Gastrocnemius medialis (tissue), 4 donors: ENCODE results near the gene KLC1. TPM values are rescaled to one million over a fixed set of nuclear protein-coding genes. Genes with fewer than 3 reads are reported as not detected.

ENCODE experiments used
- ATAC-seq, 2 donors: fragments of 150-250 bp; one replicate each; pipeline ENCODE4 v1.9.1; 2016
- DNase-seq, 2 donors: peaks; one replicate each; pipeline ENCODE4 v3.0.0-alpha.2; 2019
- H3K27ac ChIP-seq, 4 donors: fragments of 200-600 bp; sonication (generic); 1 replicate in 1 of 4; 2 replicates in 3 of 4; pipeline ENCODE4 v1.5.1; 2016 to 2018; ENCODE audit warnings: mild to moderate bottlenecking in 2 of 4, moderate library complexity in 1 of 4
- H3K27me3 ChIP-seq, 3 donors: fragments of 200-600 bp; sonication (generic) in 2 of 3; 1 replicate in 1 of 3; 2 replicates in 2 of 3; pipeline versions ENCODE4 v1.5.1 to v1.6.0; 2016 to 2019; ENCODE audit warnings: mild to moderate bottlenecking in 1 of 3, moderate library complexity in 1 of 3
- H3K36me3 ChIP-seq, 2 donors: fragments of 200-600 bp; sonication (generic) in 1 of 2; one replicate each; pipeline ENCODE4 v1.5.1; 2017 to 2018
- H3K4me1 ChIP-seq, 2 donors: fragments of 200-600 bp; sonication (generic) in 1 of 2; one replicate each; pipeline ENCODE4 v1.5.1; 2016 to 2017; ENCODE audit warnings: mild to moderate bottlenecking in 2 of 2
- H3K4me3 ChIP-seq, 4 donors: fragments of 200-600 bp; sonication (generic) in 3 of 4; 1 replicate in 1 of 4; 2 replicates in 3 of 4; pipeline ENCODE4 v1.5.1; 2016 to 2019; ENCODE audit warnings: mild to moderate bottlenecking in 2 of 4
- H3K9me3 ChIP-seq, 3 donors: fragments of 200-600 bp; sonication (generic) in 2 of 3; 1 replicate in 1 of 3; 2 replicates in 2 of 3; pipeline ENCODE4 v1.5.1; 2016 to 2019
- POLR2A ChIP-seq, 2 donors: fragments of 450-650 bp; IDR thresholded peaks; one replicate each; pipeline ENCODE4 v1.6.1; 2017; ENCODE audit warnings: antibody characterized with exemption in 2 of 2, mild to moderate bottlenecking in 2 of 2, moderate library complexity in 2 of 2
- in situ Hi-C, 4 donors: fragments of 200-750 bp; cut with MboI; loops; one replicate each; pipeline versions ENCODE4 v1.15.0 to v1.8.0; 2017; ENCODE audit warnings: low sequenced_read_pairs in 4 of 4
- intact Hi-C: fragments of 100-400 bp; cut with DNase I; formaldehyde crosslinking; loops from one replicate; pipeline ENCODE4 v1.15.1; 2023; ENCODE audit warnings: low total_unique reads
- total RNA-seq, 4 donors: library from RNA; depleted of rRNA; stranded (reverse); fragments of >200 nt; gene quantifications; one replicate each; pipeline versions ENCODE4 v1.1.0 to v1.2.3, GENCODE V29; 2016
- TF ChIP-seq, protein P1 (sequence below), 5 experiments: fragments of 450-650 bp in 3 of 5; fragments of 200-600 bp in 2 of 5; sonication (generic) in 2 of 5; IDR thresholded peaks in 4 of 5; conservative IDR thresholded peaks in 1 of 5; 1 replicate in 4 of 5; 2 replicates in 1 of 5; pipeline ENCODE4 v1.5.1; 2016 to 2019; ENCODE audit warnings: antibody characterized with exemption in 5 of 5, mild to moderate bottlenecking in 3 of 5, moderate library complexity in 3 of 5

Gene KLC1
- total RNA-seq, 4 donors from 2014 or later: 217 to 398 (median 309) TPM

DNA sequence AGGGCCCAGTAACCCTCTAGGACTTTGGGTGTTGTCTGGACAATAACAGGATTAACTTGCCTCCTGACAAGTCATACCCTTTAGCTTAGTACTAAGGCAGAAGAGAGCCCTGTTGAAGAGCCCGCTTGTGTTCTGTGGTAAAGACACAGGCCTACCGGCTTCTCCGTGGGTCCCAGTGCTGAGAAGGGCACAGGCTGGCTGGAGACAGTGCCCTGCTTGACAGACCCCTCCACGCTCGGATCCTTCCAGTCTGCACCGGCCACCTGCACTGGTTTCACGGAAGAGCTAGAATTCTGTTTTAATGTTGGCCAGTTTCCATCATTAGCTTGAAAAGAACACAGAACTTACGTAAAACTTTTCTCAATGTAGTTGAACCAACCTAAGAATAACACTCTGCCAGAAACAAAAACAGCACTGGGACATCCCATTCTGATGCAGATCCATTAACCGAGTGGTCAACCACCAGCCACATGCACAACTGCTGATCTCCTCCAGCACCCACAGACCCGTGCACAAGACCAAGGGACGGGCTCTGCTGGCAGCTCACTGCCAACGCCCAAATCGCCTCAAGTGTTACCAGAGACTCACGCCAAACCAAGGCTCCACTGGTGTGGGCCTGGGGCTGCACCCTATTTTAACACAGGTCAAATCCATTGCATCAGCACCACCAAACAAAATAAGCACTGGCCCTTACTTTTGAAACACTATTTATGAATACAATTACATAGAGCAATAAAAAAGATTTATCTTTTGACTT is 113.7 kb downstream of the KLC1 start:
- TF ChIP-seq POLR2A (IDR thresholded peaks at IDR 0.05): no peak
- TF ChIP-seq, protein P1, sequence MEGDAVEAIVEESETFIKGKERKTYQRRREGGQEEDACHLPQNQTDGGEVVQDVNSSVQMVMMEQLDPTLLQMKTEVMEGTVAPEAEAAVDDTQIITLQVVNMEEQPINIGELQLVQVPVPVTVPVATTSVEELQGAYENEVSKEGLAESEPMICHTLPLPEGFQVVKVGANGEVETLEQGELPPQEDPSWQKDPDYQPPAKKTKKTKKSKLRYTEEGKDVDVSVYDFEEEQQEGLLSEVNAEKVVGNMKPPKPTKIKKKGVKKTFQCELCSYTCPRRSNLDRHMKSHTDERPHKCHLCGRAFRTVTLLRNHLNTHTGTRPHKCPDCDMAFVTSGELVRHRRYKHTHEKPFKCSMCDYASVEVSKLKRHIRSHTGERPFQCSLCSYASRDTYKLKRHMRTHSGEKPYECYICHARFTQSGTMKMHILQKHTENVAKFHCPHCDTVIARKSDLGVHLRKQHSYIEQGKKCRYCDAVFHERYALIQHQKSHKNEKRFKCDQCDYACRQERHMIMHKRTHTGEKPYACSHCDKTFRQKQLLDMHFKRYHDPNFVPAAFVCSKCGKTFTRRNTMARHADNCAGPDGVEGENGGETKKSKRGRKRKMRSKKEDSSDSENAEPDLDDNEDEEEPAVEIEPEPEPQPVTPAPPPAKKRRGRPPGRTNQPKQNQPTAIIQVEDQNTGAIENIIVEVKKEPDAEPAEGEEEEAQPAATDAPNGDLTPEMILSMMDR (IDR thresholded peaks at IDR 0.05 in 4 of 5, conservative IDR thresholded peaks at IDR 0.05 in 1 of 5): no peak
- H3K4me1 ChIP-seq: peaks cover 0 to under 1% of the 10 kb centered on the region in 2 donors
- peaks cover 0 to 25% of the 10 kb centered on the region in 2 donors for H3K36me3 ChIP-seq
- DNase-seq: no peak
- no peak for ATAC-seq
- intact Hi-C loops: no loop called here
- H3K4me3 ChIP-seq: no peak overlapping the region
- no peaks in the 10 kb centered on the region for H3K27me3 ChIP-seq
- H3K9me3 ChIP-seq: no peaks in the 10 kb centered on the region
- no peak overlapping the region for H3K27ac ChIP-seq
- in situ Hi-C loops: no loop called here

DNA sequence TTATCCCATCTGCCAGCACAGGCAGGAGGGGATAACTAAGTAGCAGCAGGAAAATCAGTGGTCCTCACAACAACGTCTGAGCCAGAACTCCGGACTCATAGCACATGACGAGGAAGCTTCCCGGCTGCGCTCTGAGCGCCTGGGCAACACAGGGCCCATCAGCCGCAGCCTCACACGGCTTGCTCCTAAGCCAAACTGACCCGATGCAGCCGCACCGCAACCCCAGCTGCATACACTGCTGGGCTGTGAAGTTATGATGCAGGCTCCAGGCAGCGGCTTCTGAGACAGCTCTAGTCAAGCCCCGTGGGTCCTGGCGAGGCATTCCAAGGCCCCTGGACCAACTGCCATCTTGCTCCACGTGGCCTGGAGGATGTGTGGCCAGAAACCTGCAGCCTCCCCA is 114.7 kb downstream of the KLC1 start:
- no peaks in the 10 kb centered on the region for H3K4me1 ChIP-seq
- TF ChIP-seq POLR2A (IDR thresholded peaks at IDR 0.05): no peak
- TF ChIP-seq, protein P1 (IDR thresholded peaks at IDR 0.05 in 4 of 5, conservative IDR thresholded peaks at IDR 0.05 in 1 of 5): no peak
- in situ Hi-C loops: no loop called here
- no peaks in the 10 kb centered on the region for H3K27me3 ChIP-seq
- no peak overlapping the region for H3K4me3 ChIP-seq
- intact Hi-C loops: no loop called here
- H3K36me3 ChIP-seq: peaks cover 0 to 22% of the 10 kb centered on the region in 2 donors
- no peaks in the 10 kb centered on the region for H3K9me3 ChIP-seq
- no peak for DNase-seq
- H3K27ac ChIP-seq: no peak overlapping the region
- no peak for ATAC-seq

DNA sequence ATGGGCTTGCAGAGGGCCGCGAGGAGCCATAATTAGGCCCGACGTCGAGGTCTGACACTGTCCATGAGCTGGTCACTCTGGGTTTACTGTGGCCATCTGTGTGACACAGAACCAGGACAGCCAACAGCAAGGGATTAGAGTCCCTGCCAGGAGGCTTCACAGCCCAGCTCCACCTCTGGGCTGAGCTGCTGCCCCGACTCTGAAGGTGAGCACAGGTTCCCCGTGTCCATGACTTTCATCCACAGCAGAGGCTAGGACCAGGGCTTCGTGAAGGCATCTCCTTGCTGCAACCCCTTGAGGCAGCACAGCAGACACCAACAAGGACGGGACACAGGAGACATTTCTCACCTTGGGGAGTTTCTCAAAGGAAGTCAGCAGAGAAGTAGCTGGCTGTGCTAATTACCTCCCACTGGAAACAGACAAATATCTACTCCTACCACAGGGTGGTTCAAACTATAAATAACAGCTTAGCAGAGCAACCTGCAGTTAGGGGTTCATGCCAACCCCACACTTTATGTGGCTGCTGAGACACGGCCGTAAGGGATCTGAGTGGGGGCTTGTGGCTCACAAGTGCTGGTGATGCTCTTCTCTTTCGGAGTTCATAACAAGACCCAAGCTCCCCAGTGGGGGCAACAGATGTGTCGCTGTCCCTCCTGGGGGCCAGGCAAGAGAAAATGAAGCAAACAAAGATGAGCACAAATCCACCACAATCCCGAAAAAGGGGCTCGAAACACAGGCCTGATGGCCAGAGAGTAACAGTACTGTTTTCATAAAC is 115.8 kb downstream of the KLC1 start:
- in situ Hi-C loops: no loop called here
- no peaks in the 10 kb centered on the region for H3K4me1 ChIP-seq
- ATAC-seq: no peak
- H3K36me3 ChIP-seq: peaks cover 0 to 24% of the 10 kb centered on the region in 2 donors
- DNase-seq: no peak
- H3K9me3 ChIP-seq: no peaks in the 10 kb centered on the region
- H3K27ac ChIP-seq: no peak overlapping the region
- H3K27me3 ChIP-seq: no peaks in the 10 kb centered on the region
- TF ChIP-seq, protein P1 (IDR thresholded peaks at IDR 0.05 in 4 of 5, conservative IDR thresholded peaks at IDR 0.05 in 1 of 5): no peak
- no peak for TF ChIP-seq POLR2A (IDR thresholded peaks at IDR 0.05)
- intact Hi-C loops: no loop called here
- H3K4me3 ChIP-seq: no peak overlapping the region

DNA sequence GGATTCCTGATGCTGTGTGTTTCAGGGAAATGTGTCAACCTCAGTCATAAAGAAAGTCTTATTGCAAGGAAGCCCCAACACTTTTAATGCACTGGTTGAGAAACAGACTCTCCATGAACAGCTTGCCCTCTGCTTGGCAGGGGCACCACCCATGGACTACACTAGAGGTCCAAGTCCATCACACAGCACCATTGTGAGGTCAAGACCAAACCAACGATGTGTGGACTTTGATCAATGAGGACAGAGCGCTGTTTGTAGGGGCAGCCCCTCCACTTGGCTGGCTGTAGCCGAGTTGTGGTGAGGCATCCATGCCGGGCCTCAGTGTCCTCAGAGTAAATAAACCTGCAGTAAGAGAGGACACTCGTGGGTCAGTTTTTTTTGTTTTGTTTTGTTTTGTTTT is 116.4 kb downstream of the KLC1 start:
- Histone ChIP-seq H3K4me1 (no peaks in the 10 kb centered on the region), H3K27me3 (no peaks in the 10 kb centered on the region), H3K4me3 (no peak overlapping the region), H3K27ac (no peak overlapping the region), H3K9me3 (no peaks in the 10 kb centered on the region), H3K36me3 (peaks cover 0 to 18% of the 10 kb centered on the region in 2 donors)
- TF ChIP-seq, protein P1 (IDR thresholded peaks at IDR 0.05 in 4 of 5, conservative IDR thresholded peaks at IDR 0.05 in 1 of 5): no peak
- TF ChIP-seq POLR2A (IDR thresholded peaks at IDR 0.05): no peak
- intact Hi-C loops: no loop called here
- in situ Hi-C loops: no loop called here
- no peak for DNase-seq
- no peak for ATAC-seq
